ENCODE measurements around the gene AAK1. TPM values are rescaled to one million over a fixed set of nuclear protein-coding genes. Genes with fewer than 3 reads are reported as not detected.

The AAK1 gene
- total and polyA plus RNA-seq, 2 donors (not counting 3 experiments of a cell fraction or from before 2014, with no cell fraction given) = 31.0 to 127 TPM

DNA sequence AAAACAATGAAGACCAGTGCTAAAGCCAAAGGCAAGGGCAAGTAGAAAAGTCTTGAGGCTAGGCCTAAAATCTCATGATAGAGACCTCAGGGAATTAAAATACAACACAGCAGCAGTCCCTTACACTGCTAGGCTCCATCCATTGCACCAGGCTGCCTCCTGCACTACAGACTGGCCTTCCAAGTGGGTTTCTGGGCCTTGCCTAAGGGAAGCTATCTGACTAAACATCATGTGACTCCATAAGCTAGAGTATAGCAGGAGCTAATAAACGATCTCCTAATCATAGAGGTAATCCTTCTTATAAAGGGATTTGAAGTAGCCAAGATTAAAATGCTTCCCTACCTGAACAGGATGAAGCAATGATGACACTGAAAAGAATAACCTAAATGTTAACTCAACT lies 128.7 kb downstream of the AAK1 start:
- Histone ChIP-seq H2AFZ (ENCODE audit: low read depth, low read length) (no peak overlapping the region), H3K9me1 (replicated peaks; ENCODE audit: control insufficient read depth, extremely low read depth, insufficient read depth, low read length) (no peaks in the 10 kb centered on the region), H4K20me1 (replicated peaks; ENCODE audit: control insufficient read depth, extremely low read depth, insufficient read depth, low read length) (no peaks in the 10 kb centered on the region), H3K9ac (replicated peaks; ENCODE audit: extremely low read depth, insufficient read depth, low read length) (no peak overlapping the region), H3K36me3 (ENCODE audit: control insufficient read depth in 2 of 2, extremely low read depth in 1 of 2, insufficient read depth in 2 of 2, low read length in 2 of 2) (peaks cover 40 to 41% of the 10 kb centered on the region in 2 experiments), H3K79me2 (ENCODE audit: control insufficient read depth, insufficient read depth, low read length) (no peaks in the 10 kb centered on the region), H3K27ac (ENCODE audit: insufficient read depth, low read depth, low read length) (no peak overlapping the region), H3K27me3 (ENCODE audit: control insufficient read depth in 2 of 2, insufficient read depth in 2 of 2, low read length in 2 of 2) (no peaks in the 10 kb centered on the region), H3K4me1 (ENCODE audit: control insufficient read depth, extremely low read depth, insufficient read depth, low read length) (no peaks in the 10 kb centered on the region), H3K4me3 (replicated peaks in 1 of 3; ENCODE audit: insufficient read depth in 1 of 3, low read depth in 1 of 3, low read length in 3 of 3) (no peak overlapping the region), H3K9me3 (replicated peaks; ENCODE audit: control insufficient read depth, insufficient read depth, low read length) (no peaks in the 10 kb centered on the region), H3K4me2 (ENCODE audit: insufficient read depth, low read length) (no peak overlapping the region)
- CTCF ChIA-PET = interaction anchor here (0.6 to 2.2 kb wide), 8 partner anchors 9 to 302 kb away, joined by 3 to 6 read pairs (median 4); partner anchors contain the start of gene NFU1
- intact Hi-C loops (cut with micrococcal nuclease) = loop anchor here (10.0 kb wide), 1 partner anchor 140 kb away; no protein-coding TSS in a partner anchor
- no TSS peak for BruUV-seq (replicated peaks)
- DNase-seq (ENCODE audit: low read depth, low spot score) (peak; percentile 19), FAIRE-seq (no peak)
- POLR2A ChIA-PET = no interaction called here
- TF ChIP-seq POLR2A (IDR thresholded peaks at IDR 0.05; ENCODE audit: low read depth, low read length) = no peak
- TF ChIP-seq POLR2AphosphoS5 (IDR thresholded peaks at IDR 0.05; ENCODE audit: insufficient read depth, low read depth, low read length) = no peak
- no peak for TF ChIP-seq GATA2 (IDR thresholded peaks at IDR 0.05; ENCODE audit: insufficient read depth, insufficient read length, low read depth, low read length)
- TF ChIP-seq, protein P1, sequence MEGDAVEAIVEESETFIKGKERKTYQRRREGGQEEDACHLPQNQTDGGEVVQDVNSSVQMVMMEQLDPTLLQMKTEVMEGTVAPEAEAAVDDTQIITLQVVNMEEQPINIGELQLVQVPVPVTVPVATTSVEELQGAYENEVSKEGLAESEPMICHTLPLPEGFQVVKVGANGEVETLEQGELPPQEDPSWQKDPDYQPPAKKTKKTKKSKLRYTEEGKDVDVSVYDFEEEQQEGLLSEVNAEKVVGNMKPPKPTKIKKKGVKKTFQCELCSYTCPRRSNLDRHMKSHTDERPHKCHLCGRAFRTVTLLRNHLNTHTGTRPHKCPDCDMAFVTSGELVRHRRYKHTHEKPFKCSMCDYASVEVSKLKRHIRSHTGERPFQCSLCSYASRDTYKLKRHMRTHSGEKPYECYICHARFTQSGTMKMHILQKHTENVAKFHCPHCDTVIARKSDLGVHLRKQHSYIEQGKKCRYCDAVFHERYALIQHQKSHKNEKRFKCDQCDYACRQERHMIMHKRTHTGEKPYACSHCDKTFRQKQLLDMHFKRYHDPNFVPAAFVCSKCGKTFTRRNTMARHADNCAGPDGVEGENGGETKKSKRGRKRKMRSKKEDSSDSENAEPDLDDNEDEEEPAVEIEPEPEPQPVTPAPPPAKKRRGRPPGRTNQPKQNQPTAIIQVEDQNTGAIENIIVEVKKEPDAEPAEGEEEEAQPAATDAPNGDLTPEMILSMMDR (IDR thresholded peaks at IDR 0.05; ENCODE audit: extremely low read depth in 1 of 2, insufficient read depth in 1 of 2, low read depth in 1 of 2, low read length in 2 of 2) = no peak
- no peak for TF ChIP-seq JUN (IDR thresholded peaks at IDR 0.05; ENCODE audit: borderline replicate concordance, insufficient read depth, insufficient read length, low read depth)
- dilution Hi-C loops (cut with MboI; ENCODE audit: extremely low pct_ligation_motif_present, low sequenced_read_pairs) = no loop called here

DNA sequence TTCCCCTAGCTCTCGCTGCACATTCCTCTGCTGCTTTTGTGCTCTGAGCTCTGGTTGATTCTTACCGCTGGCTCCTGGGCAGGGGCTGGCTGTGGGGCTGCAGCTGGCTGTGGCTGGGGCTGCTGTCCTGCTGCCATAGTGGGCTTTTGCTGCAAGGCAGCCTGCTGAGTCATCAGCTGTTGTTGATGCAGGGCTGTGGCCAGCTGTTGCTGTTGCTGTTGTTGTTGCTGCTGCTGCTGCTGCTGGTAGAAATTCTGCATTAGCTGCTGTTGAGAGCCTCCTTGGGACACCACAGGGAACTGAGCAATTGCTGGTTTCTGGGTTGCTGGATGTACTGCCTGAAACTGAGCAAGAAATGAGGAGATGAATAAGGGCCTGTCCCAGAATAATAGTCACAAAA lies 129.1 kb downstream of the AAK1 start:
- no peaks in the 10 kb centered on the region for H4K20me1 ChIP-seq (replicated peaks; ENCODE audit: control insufficient read depth, extremely low read depth, insufficient read depth, low read length)
- TF ChIP-seq FOS (IDR thresholded peaks at IDR 0.05; ENCODE audit: borderline replicate concordance, insufficient read depth, low read length) (peak; percentile 13), JUN (IDR thresholded peaks at IDR 0.05; ENCODE audit: borderline replicate concordance, insufficient read depth, insufficient read length, low read depth) (no peak)
- FAIRE-seq (peak; percentile 67), DNase-seq (ENCODE audit: low read depth, low spot score) (peak; percentile 67)
- no peaks in the 10 kb centered on the region for H3K79me2 ChIP-seq (ENCODE audit: control insufficient read depth, insufficient read depth, low read length)
- POLR2A ChIA-PET = no interaction called here
- no peak overlapping the region for H3K4me3 ChIP-seq (replicated peaks in 1 of 3; ENCODE audit: insufficient read depth in 1 of 3, low read depth in 1 of 3, low read length in 3 of 3)
- BruUV-seq (replicated peaks) = no TSS peak
- H2AFZ ChIP-seq (ENCODE audit: low read depth, low read length) = no peak overlapping the region
- CTCF ChIA-PET = interaction anchor here (1.0 to 2.2 kb wide), 5 partner anchors 9 to 302 kb away, joined by 3 to 6 read pairs (median 4); partner anchors contain the start of gene NFU1
- intact Hi-C loops (cut with micrococcal nuclease) (loop anchor here (10.0 kb wide), 1 partner anchor 140 kb away; no protein-coding TSS in a partner anchor), dilution Hi-C loops (cut with MboI; ENCODE audit: extremely low pct_ligation_motif_present, low sequenced_read_pairs) (no loop called here)
- no peaks in the 10 kb centered on the region for H3K9me3 ChIP-seq (replicated peaks; ENCODE audit: control insufficient read depth, insufficient read depth, low read length)
- no peaks in the 10 kb centered on the region for H3K27me3 ChIP-seq (ENCODE audit: control insufficient read depth in 2 of 2, insufficient read depth in 2 of 2, low read length in 2 of 2)
- H3K9me1 ChIP-seq (replicated peaks; ENCODE audit: control insufficient read depth, extremely low read depth, insufficient read depth, low read length) = no peaks in the 10 kb centered on the region
- no peak overlapping the region for H3K4me2 ChIP-seq (ENCODE audit: insufficient read depth, low read length)
- no peak overlapping the region for H3K9ac ChIP-seq (replicated peaks; ENCODE audit: extremely low read depth, insufficient read depth, low read length)
- H3K27ac ChIP-seq (ENCODE audit: insufficient read depth, low read depth, low read length) = no peak overlapping the region
- H3K4me1 ChIP-seq (ENCODE audit: control insufficient read depth, extremely low read depth, insufficient read depth, low read length) = no peaks in the 10 kb centered on the region
- peaks cover 39 to 41% of the 10 kb centered on the region in 2 experiments for H3K36me3 ChIP-seq (ENCODE audit: control insufficient read depth in 2 of 2, extremely low read depth in 1 of 2, insufficient read depth in 2 of 2, low read length in 2 of 2)

Data from endothelial cell of umbilical vein (primary cell).